Renal cortical epithelial cell (primary cell): ENCODE data around the gene IGF2R. TPM values are rescaled to one million over a fixed set of nuclear protein-coding genes. Genes with fewer than 3 reads are reported as not detected.

Source experiments
- DNase-seq: peaks from one replicate; pipeline ENCODE4 v3.0.0-alpha.2; 2011; ENCODE audit warnings: low read depth
- total RNA-seq: library from RNA; depleted of rRNA; stranded (reverse); fragments of >200 nt; gene quantifications from 2 replicates; pipeline ENCODE4 v1.2.3, GENCODE V29; 2014

IGF2R gene
- total RNA-seq, 1 donor from 2014 or later, result 267 TPM

GRCh38 chr6:160043784-160044183, 74.9 kb downstream of the IGF2R start:
- DNase-seq, result no peak

DNA sequence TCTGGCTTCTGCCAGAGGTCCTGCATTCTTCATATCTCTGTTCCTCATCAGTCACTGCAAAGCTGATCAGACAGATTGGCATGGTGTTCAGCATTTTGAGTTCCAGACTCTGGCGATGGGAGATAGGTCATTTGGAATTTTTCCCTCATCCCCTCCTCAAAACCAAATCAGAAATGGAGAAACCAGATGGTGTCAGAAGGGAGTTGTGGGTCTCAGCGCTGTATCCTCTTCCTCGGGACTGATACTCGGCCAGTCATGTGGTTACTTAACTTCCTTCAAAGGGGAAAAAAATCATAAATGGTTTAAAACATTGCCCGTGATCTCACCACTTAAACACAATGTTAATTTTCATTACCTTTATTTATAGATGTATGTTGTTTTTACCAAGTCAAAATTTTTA, 75.8 kb downstream of the IGF2R start:
- DNase-seq, result no peak

DNA sequence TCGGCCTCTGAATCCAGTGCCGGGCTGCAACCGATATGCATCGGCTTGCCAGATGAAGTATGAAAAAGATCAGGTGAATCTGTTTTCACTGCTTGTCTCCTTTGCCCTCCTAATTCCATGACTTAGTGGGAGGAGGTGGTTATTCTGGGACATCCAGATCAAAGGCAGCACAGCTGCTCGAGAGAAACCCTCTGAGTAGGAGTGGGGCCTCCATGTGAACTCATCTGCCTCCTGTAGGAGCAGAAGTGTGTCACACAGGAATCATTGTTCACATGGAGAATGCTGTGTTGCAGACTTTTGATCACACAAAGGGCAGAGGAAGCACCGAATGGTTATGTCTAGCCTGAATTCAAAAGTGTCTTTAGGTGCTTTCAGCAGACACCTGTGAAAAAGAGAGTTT, 79.6 kb downstream of the IGF2R start:
- DNase-seq, result no peak

DNA sequence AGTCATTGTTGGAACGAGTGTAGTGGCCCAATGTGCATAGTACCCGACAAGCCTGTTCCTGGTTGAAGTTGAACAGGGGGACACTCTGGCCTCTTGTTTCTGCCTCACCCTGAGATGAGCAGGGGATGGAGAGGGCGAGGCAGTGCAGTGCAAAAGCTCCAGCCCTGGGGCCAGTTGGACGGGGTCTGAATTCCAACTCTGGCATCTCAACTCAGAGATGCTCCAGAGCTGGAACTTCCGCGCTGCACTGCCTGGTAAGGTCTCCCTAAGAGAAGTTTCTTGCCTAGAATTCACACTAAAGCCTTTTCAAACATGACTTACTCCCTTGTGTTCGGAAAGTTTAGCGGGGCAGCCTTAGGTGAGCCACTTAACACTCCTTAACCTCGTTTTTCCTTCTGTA, 80.5 kb downstream of the IGF2R start:
- DNase-seq, result no peak

- DNase-seq, result no peak
Observed at GRCh38 chr6:160050022-160050421, 81.1 kb downstream of the IGF2R start.

- no peak for DNase-seq
Observed at GRCh38 chr6:160051390-160051789, 82.5 kb downstream of the IGF2R start.

GRCh38 chr6:160054271-160054670, 85.4 kb downstream of the IGF2R start:
- no peak for DNase-seq

DNA sequence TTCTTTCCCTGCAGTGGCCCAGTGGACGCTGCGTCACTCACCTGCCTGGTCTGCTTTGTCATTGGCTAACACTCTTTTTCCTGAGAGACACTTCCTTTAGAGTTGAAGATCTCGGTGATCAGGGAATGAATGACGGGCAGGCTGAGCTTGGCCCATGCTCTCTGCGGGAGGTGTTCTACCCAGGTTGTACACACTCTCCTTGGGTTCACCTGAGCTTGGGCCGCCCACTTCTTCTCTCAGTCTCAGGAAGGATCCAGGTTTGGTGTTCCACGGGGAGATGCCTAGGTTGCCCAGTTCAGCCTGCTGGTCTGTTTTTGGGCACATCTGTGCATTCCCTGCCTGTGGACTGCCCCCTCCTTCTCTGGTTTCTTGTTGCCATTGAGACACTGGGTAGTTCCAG, 86.0 kb downstream of the IGF2R start:
- no peak for DNase-seq

- DNase-seq, result no peak
Observed at GRCh38 chr6:160055378-160055777, 86.5 kb downstream of the IGF2R start.

DNA sequence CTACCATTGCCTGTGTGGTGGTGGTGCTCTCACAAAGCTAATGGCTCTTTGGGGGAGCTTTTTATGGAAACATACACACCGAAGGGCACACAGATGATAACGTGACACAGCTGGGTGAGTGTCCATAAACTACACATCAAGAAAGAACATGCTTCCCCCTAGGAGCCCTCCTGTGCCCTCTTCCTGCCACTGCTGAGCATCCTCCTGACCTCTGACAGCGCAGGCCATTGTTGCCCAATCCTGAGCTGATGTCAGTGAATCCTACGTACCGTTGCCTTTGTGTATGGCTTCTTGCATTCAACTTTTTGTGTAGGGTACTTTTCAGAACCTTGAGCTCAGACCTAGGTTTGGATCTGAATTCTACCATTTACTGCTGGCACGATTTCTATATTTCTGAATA, 86.9 kb downstream of the IGF2R start:
- no peak for DNase-seq

DNA sequence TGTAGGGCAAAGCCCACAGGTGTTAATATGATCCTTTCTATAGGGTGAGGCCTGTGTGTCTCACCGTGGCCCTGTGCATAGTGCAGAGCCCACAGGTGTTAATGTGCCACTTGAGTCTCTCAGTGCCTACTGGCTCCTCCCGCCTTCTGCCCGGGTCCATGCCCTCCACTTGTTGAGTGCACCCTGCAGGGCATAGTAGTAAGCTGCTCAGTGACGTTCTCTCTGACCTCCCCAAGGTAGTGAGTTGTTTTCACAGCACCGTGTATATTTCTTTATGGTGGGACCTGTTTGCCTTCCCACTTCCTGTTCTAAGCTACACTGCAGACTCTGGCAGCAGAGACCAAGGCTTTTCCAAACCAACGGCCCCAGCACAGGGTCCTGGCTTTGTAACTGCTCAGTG, 88.2 kb downstream of the IGF2R start:
- DNase-seq, result no peak

GRCh38 chr6:160058603-160059215, 89.8 kb downstream of the IGF2R start:
- peak; percentile 6 for DNase-seq

DNA sequence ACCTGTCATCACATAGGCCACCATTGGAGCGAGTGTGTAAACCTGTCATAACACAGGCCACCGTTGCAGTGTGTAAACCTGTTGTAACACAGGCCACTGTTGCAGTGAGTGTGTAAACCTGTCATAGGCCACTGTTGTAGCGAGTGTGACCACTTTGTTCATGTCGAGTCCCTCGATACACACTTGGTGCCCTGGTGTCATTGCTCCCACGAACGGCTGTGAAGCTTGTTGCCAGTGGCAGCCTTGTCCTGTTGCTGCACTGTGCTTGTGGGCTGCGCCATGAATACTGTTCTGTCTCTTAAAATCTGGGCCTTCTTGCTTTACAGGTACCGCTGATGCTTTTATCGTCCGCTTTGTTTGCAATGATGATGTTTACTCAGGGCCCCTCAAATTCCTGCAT, 91.3 kb downstream of the IGF2R start:
- no peak for DNase-seq

- no peak for DNase-seq
Observed at GRCh38 chr6:160060920-160061447, 92.1 kb downstream of the IGF2R start.

GRCh38 chr6:160063771-160064413, 95.0 kb downstream of the IGF2R start:
- DNase-seq, result no peak

DNA sequence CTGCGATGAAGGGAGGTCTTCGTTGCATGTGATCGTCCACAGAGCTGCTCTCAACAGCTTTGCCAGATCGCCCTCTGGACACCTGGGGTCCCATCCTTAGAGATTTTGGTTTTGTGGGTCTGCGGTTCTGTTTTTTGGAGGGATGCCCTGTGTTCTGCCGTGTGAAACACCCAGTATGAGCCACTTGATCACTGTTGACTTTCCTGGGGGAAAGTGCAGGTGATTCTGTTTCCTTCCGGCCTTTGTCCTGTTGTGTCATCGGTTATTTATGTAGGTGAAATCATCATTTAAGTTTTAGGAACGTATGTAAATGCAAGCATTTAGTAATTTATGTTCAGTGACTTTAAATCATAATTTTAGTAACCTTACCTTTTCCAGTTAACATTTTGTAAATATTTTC, 96.3 kb downstream of the IGF2R start:
- DNase-seq, result no peak

GRCh38 chr6:160067564-160067963, 98.7 kb downstream of the IGF2R start:
- DNase-seq, result no peak

DNA sequence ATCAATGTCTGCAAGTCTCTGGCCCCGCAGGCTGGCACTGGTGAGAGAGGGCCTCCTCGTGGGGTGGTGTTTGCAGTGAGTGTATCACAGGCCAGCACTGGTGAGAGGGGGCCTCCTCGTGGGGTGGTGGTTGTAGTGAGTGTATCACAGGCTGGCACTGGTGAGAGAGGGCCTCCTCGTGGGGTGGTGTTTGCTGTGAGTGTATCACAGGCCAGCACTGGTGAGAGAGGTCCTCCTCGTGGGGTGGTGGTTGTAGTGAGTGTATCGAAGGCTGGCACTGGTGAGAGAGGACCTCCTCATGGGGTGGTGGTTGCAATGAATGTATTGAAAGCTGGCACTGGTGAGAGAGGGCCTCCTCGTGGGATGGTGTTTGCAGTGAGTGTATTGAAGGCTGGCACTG, 99.5 kb downstream of the IGF2R start:
- no peak for DNase-seq

GRCh38 chr6:160069050-160069454, 100.2 kb downstream of the IGF2R start:
- no peak for DNase-seq

DNA sequence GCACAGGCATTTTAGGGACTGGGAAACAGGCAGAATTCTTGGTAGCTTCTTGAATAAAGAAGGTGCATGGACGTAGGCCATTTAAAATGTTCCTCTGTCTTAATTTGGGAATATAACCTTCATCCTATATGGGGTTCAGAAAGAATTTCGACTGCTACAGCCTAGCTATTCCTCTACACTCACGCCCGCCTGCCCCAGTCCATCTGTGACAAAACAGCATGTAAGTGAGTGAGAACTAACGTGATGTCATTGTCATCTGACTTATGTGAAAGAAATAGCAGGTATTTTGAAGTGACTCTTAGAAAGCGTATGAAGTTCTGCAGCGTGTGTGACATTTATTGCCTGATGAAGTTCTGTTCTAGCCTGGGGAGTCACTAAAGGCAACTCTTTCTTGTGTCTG, 100.6 kb downstream of the IGF2R start:
- no peak for DNase-seq

DNA sequence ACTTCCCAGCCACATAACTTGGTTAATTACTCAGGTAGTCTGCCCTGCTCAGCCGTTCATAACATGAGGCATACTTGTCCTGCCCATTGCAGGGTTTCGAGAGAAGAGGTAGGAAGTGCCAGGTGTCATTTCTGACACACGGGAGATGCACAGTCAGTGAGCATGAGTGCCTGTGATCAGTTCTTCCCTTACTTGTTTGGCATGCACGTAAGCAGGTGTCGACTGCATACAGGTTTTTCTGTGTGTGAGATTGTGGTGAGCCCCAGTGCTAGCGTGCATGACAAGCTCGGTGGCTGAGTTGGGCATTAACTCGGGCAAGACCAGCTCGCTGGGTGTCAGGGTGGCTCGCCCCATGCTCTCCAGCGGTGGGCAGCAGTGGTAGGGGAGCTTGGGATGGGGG, 101.5 kb downstream of the IGF2R start:
- DNase-seq, result no peak

DNA sequence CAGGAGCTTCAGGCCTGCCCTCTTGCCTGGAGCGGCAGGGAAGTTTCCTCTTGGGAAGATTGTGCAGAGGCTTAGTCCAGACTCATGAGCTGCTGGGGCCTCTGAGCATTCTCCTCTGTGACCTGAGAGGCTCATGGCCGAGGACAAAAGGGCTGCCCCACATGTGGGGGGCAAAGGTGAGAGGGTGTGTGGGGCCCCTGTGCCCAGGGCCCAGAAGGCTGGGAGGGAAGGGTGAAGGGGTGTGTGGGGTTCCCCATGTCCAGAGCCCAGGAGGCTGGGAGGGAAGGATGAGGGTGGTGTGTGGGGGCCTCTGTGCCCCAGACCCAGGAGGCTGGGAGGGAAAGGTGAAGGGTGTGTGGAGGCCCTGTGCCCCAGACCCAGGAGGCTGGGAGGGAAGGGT, 101.9 kb downstream of the IGF2R start:
- no peak for DNase-seq

DNA sequence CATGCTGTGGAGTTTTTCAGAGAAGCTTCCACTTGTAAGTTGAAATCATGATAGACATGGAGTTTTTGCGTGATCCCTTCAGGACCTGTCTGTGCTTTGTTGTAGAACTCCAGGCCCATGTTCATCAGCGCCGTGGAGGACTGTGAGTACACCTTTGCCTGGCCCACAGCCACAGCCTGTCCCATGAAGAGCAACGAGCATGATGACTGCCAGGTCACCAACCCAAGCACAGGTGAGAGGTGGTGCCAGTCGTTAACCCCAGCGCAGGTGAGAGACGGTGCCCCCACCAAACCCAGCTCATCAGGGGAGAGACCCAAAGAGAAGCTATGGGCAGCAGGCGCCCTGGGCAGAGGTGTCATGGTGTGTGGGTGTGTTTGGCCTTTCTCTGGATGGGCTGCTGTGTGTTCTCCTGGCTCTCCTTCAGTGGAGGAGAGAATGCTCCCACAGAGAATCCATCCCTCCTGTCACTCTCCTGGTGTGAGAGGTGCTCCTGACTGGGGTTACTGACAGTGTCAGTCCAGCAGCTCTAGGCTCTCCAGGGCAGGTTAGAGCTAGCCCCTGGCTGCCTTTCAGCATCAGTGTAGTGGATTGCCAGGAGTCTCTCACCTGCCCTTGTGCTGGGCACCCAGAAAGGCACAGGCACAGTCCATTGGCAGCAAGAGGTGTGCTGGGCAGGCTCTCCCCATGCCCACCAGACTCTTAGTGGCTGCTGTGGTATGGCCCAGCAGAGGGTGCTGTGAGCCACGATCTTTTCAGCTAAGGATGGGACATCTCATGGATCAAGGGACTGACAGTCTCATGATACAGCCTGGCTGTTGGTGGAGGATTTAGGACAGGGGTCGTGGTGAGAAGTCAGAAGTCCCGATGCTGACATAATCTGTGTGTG, 103.2 kb downstream of the IGF2R start:
- DNase-seq, result no peak
